Tibial artery (tissue), 4 donors: ENCODE measurements around the gene MRM3.
"Not testable (repeated sequence)": the region's sequence is repeated elsewhere in the genome, so short reads cannot be mapped to it uniquely, and the experiment has no call there.

Source experiments
- DNase-seq, 2 donors: peaks; one replicate each; pipeline ENCODE4 v3.0.0-alpha.2; 2019
- H3K27ac ChIP-seq, 2 donors: fragments of 200-600 bp; sonication (generic) in 1 of 2; 1 replicate in 1 of 2; 2 replicates in 1 of 2; pipeline ENCODE4 v1.5.1; 2018 to 2019; ENCODE audit warnings: mild to moderate bottlenecking in 1 of 2
- H3K27me3 ChIP-seq, 2 donors: fragments of 200-600 bp; sonication (generic) in 1 of 2; one replicate each; pipeline versions ENCODE4 v1.5.1 to v1.6.0; 2016 to 2019
- H3K36me3 ChIP-seq, 3 donors: fragments of 200-600 bp; sonication (generic) in 2 of 3; one replicate each; pipeline ENCODE4 v1.5.1; 2016 to 2019; ENCODE audit warnings: mild to moderate bottlenecking in 2 of 3
- H3K4me1 ChIP-seq, 4 donors: fragments of 200-600 bp; sonication (generic) in 2 of 4; 1 replicate in 3 of 4; 2 replicates in 1 of 4; pipeline ENCODE4 v1.5.1; 2016 to 2019
- H3K4me3 ChIP-seq, 2 donors: fragments of 200-600 bp; sonication (generic) in 1 of 2; 1 replicate in 1 of 2; 2 replicates in 1 of 2; pipeline ENCODE4 v1.5.1; 2018 to 2019; ENCODE audit warnings: mild to moderate bottlenecking in 2 of 2
- H3K9me3 ChIP-seq, 3 donors: fragments of 200-600 bp; sonication (generic) in 1 of 3; one replicate each; pipeline ENCODE4 v1.5.1; 2016 to 2019
- intact Hi-C: fragments of 100-400 bp; cut with DNase I; formaldehyde crosslinking; loops from one replicate; pipeline ENCODE4 v1.15.0; 2023; ENCODE audit warnings: low total_unique reads
- TF ChIP-seq, protein P1 (sequence below), 2 experiments: fragments of 200-600 bp in 1 of 2; fragments of 450-650 bp in 1 of 2; IDR thresholded peaks; one replicate each; pipeline ENCODE4 v1.5.1; 2017 to 2019; ENCODE audit warnings: antibody characterized with exemption in 2 of 2, mild to moderate bottlenecking in 1 of 2, moderate library complexity in 1 of 2

MRM3 gene

GRCh38 chr17:752002-752619 is 30.0 kb upstream of the MRM3 start, which contains the start of gene GEMIN4:
TSS of gene GEMIN4 (minus strand) at chr17:752264. CDS start at chr17:752142, 122 bp downstream.
- H3K9me3 ChIP-seq, result no peaks in the 10 kb centered on the region
- peak; percentile 88 to 95 for DNase-seq
- H3K27me3 ChIP-seq, result no peaks in the 10 kb centered on the region
- peak within 1 kb of the TSS; percentile 74 to 79 for H3K4me3 ChIP-seq
- H3K4me1 ChIP-seq, result peaks cover 0 to 28% (median 21%) of the 10 kb centered on the region in 4 donors
- TF ChIP-seq, protein P1, sequence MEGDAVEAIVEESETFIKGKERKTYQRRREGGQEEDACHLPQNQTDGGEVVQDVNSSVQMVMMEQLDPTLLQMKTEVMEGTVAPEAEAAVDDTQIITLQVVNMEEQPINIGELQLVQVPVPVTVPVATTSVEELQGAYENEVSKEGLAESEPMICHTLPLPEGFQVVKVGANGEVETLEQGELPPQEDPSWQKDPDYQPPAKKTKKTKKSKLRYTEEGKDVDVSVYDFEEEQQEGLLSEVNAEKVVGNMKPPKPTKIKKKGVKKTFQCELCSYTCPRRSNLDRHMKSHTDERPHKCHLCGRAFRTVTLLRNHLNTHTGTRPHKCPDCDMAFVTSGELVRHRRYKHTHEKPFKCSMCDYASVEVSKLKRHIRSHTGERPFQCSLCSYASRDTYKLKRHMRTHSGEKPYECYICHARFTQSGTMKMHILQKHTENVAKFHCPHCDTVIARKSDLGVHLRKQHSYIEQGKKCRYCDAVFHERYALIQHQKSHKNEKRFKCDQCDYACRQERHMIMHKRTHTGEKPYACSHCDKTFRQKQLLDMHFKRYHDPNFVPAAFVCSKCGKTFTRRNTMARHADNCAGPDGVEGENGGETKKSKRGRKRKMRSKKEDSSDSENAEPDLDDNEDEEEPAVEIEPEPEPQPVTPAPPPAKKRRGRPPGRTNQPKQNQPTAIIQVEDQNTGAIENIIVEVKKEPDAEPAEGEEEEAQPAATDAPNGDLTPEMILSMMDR (IDR thresholded peaks at IDR 0.05), result peak; percentile 88 to 91
- intact Hi-C loops, result no loop called here
- peak within 1 kb of the TSS; percentile 84 to 87 for H3K27ac ChIP-seq
- peaks cover 6 to 22% (median 11%) of the 10 kb centered on the region in 3 donors for H3K36me3 ChIP-seq

GRCh38 chr17:752620-753219 is 29.4 kb upstream of the MRM3 start:
- DNase-seq, result peak; percentile 83 to 92
- intact Hi-C loops, result no loop called here
- Histone ChIP-seq H3K36me3 (peaks cover under 1 to 22% (median 9%) of the 10 kb centered on the region in 3 donors), H3K27ac (peak overlapping the region; percentile 84 to 87), H3K9me3 (no peaks in the 10 kb centered on the region), H3K4me3 (peak overlapping the region; percentile 74 to 79), H3K4me1 (peaks cover 0 to 28% (median 21%) of the 10 kb centered on the region in 4 donors), H3K27me3 (no peaks in the 10 kb centered on the region)
- TF ChIP-seq, protein P1 (IDR thresholded peaks at IDR 0.05), result no peak

- no peaks in the 10 kb centered on the region for H3K9me3 ChIP-seq
- intact Hi-C loops, result no loop called here
- DNase-seq, result no peak
- H3K4me3 ChIP-seq, result no peak overlapping the region
- H3K36me3 ChIP-seq, result peaks cover 0 to 22% (median 7%) of the 10 kb centered on the region in 3 donors
- H3K27ac ChIP-seq, result peak overlapping the region in 1 of 2 donors; percentile 87
- TF ChIP-seq, protein P1 (IDR thresholded peaks at IDR 0.05), result no peak
- no peaks in the 10 kb centered on the region for H3K27me3 ChIP-seq
- H3K4me1 ChIP-seq, result peaks cover 0 to 28% (median 21%) of the 10 kb centered on the region in 4 donors
These were observed 28.7 kb upstream of the MRM3 start for GRCh38 chr17:753418-753817.

DNA sequence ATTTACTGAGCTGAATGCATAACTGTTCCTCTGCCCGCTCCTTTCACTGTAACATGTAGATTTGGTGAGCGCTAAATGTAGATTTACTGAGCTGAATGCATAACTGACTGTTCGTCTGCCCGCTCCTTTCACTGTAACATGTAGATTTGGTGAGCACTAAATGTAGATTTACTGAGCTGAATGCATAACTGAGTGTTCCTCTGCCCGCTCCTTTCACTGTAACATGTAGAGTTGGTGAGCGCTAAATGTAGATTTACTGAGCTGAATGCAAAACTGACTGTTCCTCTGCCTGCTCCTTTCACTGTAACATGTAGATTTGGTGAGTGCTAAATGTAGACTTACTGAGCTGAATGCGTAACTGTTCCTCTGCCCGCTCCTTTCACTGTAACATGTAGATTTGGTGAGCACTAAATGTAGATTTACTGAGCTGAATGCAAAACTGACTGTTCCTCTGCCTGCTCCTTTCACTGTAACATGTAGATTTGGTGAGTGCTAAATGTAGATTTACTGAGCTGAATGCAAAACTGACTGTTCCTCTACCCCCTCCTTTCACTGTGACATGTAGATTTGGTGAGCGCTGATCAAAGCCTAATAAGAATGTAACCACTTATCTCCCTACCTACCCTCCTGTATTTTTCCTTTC is 26.7 kb upstream of the MRM3 start:
- H3K27ac ChIP-seq, result peak overlapping the region in 1 of 2 donors; percentile 27

DNA sequence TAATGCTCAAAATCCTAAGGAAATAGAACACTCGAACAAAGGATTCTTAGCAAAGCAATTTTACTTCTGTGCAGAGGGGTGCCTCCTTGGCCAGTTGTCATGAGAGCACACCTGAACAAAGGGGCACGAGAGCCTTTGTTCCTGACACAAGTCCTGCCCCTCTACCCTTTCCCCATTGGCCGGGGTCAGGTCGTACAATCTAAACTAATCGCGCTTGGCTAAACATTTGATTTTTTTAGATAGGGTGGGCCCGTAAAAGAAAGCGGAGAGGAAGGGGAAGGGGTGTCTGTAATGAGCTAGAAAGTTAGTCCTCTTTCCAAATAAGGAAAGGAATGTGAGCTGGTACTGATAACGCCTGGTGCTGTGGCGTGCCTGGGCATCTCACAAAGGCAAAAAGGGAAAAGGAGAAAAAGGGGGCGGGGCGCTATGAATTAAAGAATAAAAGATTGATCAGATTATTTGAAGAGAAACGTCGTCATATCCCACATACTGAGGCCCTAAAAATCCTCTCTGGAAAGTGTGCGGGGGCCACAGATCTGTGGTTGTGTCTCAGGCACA is 26.1 kb upstream of the MRM3 start:
- H3K27me3 ChIP-seq, H3K9me3 ChIP-seq, H3K4me3 ChIP-seq, DNase-seq, intact Hi-C loops: not testable (repeated sequence)
- H3K4me1 ChIP-seq, result peaks cover 0 to 15% (median 9%) of the 10 kb centered on the region in 4 donors
- peaks cover 11 to 45% (median 19%) of the 10 kb centered on the region in 3 donors for H3K36me3 ChIP-seq
- peak overlapping the region in 1 of 2 donors; percentile 27 for H3K27ac ChIP-seq

More for the DNA sequence above, 26.7 kb upstream of the MRM3 start:
- H3K27me3 ChIP-seq, H3K9me3 ChIP-seq, DNase-seq, intact Hi-C loops, H3K4me3 ChIP-seq: not testable (repeated sequence)
- Histone ChIP-seq H3K36me3 (peaks cover 8 to 40% (median 13%) of the 10 kb centered on the region in 3 donors), H3K4me1 (peaks cover 0 to 21% (median 15%) of the 10 kb centered on the region in 4 donors)

DNA sequence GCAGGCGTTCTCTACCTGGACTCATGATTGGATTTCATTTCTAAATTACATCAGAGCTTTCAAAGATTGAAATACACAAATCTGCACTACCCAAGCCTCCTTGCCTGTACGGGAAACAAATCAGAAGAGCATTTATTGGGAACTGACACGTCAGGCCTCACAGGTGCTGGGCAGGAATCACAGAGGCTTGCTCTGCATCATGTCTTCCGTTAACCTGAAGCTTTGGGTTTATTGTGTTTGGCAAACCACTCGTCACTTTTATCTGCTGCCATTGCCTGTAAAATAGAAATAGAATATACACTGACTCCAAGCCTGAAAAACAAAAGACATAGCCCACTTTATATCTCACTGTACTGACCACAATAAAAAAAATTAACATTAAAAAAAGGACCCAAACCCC is 22.2 kb upstream of the MRM3 start:
- Histone ChIP-seq H3K36me3 (peaks cover 25 to 81% (median 31%) of the 10 kb centered on the region in 3 donors), H3K9me3 (no peaks in the 10 kb centered on the region), H3K27me3 (no peaks in the 10 kb centered on the region), H3K4me3 (no peak overlapping the region), H3K4me1 (peaks cover 0 to 7% (median 0%) of the 10 kb centered on the region in 4 donors), H3K27ac (no peak overlapping the region)
- intact Hi-C loops, result no loop called here
- no peak for DNase-seq
- TF ChIP-seq, protein P1 (IDR thresholded peaks at IDR 0.05), result no peak
